ENCODE data around the gene SARS1.

The SARS1 gene

GRCh38 chr1:109193653-109194590 is 19.8 kb upstream of the SARS1 start:
- 63 to 66% methylated on average over 11 to 13 of the region's 14 CpGs for WGBS, 2 experiments (ENCODE audit: insufficient coverage in 2 of 2)
- peaks cover 24% of the 10 kb centered on the region for H3K4me1 ChIP-seq (ENCODE audit: control insufficient read depth, insufficient read depth, low read length, poor library complexity, severe bottlenecking)
- no peak overlapping the region for H3K27ac ChIP-seq (ENCODE audit: low read depth, low read length, severe bottlenecking)
- no peak overlapping the region for H3K4me3 ChIP-seq (ENCODE audit: extremely low read depth, insufficient read depth, low read length, poor library complexity, severe bottlenecking)
- no peaks in the 10 kb centered on the region for H3K9me3 ChIP-seq (ENCODE audit: control insufficient read depth, low read length)
- H3K36me3 ChIP-seq (ENCODE audit: control insufficient read depth, insufficient read depth, low read length) = no peaks in the 10 kb centered on the region

- Histone ChIP-seq H3K4me3 (ENCODE audit: extremely low read depth, insufficient read depth, low read length, poor library complexity, severe bottlenecking) (no peak overlapping the region), H3K27ac (ENCODE audit: low read depth, low read length, severe bottlenecking) (peak overlapping the region; percentile 98), H3K9me3 (ENCODE audit: control insufficient read depth, low read length) (no peaks in the 10 kb centered on the region), H3K4me1 (ENCODE audit: control insufficient read depth, insufficient read depth, low read length, poor library complexity, severe bottlenecking) (peaks cover 28% of the 10 kb centered on the region), H3K36me3 (ENCODE audit: control insufficient read depth, insufficient read depth, low read length) (no peaks in the 10 kb centered on the region)
- WGBS, 2 experiments (ENCODE audit: insufficient coverage in 2 of 2) = 36 to 42% methylated on average over 4 to 7 of the region's 10 CpGs
Observed at GRCh38 chr1:109197158-109198042, 16.3 kb upstream of the SARS1 start.

GRCh38 chr1:109198043-109198695 is 15.5 kb upstream of the SARS1 start:
- no peaks in the 10 kb centered on the region for H3K36me3 ChIP-seq (ENCODE audit: control insufficient read depth, insufficient read depth, low read length)
- H3K4me3 ChIP-seq (ENCODE audit: extremely low read depth, insufficient read depth, low read length, poor library complexity, severe bottlenecking) = no peak overlapping the region
- no peaks in the 10 kb centered on the region for H3K9me3 ChIP-seq (ENCODE audit: control insufficient read depth, low read length)
- H3K27ac ChIP-seq (ENCODE audit: low read depth, low read length, severe bottlenecking) = peak overlapping the region; percentile 98
- peaks cover 28% of the 10 kb centered on the region for H3K4me1 ChIP-seq (ENCODE audit: control insufficient read depth, insufficient read depth, low read length, poor library complexity, severe bottlenecking)
- 82 to 83% methylated on average over 4 to 6 of the region's 6 CpGs for WGBS, 2 experiments (ENCODE audit: insufficient coverage in 2 of 2)

GRCh38 chr1:109198745-109199144 is 15.0 kb upstream of the SARS1 start:
- WGBS, 2 experiments (ENCODE audit: insufficient coverage in 2 of 2) = 100% methylated on average over 2 of the region's 4 CpGs
- peak overlapping the region; percentile 98 for H3K27ac ChIP-seq (ENCODE audit: low read depth, low read length, severe bottlenecking)
- H3K9me3 ChIP-seq (ENCODE audit: control insufficient read depth, low read length) = no peaks in the 10 kb centered on the region
- H3K4me1 ChIP-seq (ENCODE audit: control insufficient read depth, insufficient read depth, low read length, poor library complexity, severe bottlenecking) = peaks cover 28% of the 10 kb centered on the region
- H3K36me3 ChIP-seq (ENCODE audit: control insufficient read depth, insufficient read depth, low read length) = no peaks in the 10 kb centered on the region
- no peak overlapping the region for H3K4me3 ChIP-seq (ENCODE audit: extremely low read depth, insufficient read depth, low read length, poor library complexity, severe bottlenecking)

- Histone ChIP-seq H3K9me3 (ENCODE audit: control insufficient read depth, low read length) (no peaks in the 10 kb centered on the region), H3K27ac (ENCODE audit: low read depth, low read length, severe bottlenecking) (no peak overlapping the region), H3K36me3 (ENCODE audit: control insufficient read depth, insufficient read depth, low read length) (no peaks in the 10 kb centered on the region), H3K4me3 (ENCODE audit: extremely low read depth, insufficient read depth, low read length, poor library complexity, severe bottlenecking) (no peak overlapping the region), H3K4me1 (ENCODE audit: control insufficient read depth, insufficient read depth, low read length, poor library complexity, severe bottlenecking) (peaks cover 28% of the 10 kb centered on the region)
- 81 to 98% methylated on average over 6 to 9 of the region's 10 CpGs for WGBS, 2 experiments (ENCODE audit: insufficient coverage in 2 of 2)
Observed at GRCh38 chr1:109199710-109200109, 14.0 kb upstream of the SARS1 start.

GRCh38 chr1:109201123-109201703 is 12.5 kb upstream of the SARS1 start:
- Histone ChIP-seq H3K9me3 (ENCODE audit: control insufficient read depth, low read length) (no peaks in the 10 kb centered on the region), H3K27ac (ENCODE audit: low read depth, low read length, severe bottlenecking) (no peak overlapping the region), H3K4me1 (ENCODE audit: control insufficient read depth, insufficient read depth, low read length, poor library complexity, severe bottlenecking) (peaks cover 27% of the 10 kb centered on the region), H3K36me3 (ENCODE audit: control insufficient read depth, insufficient read depth, low read length) (no peaks in the 10 kb centered on the region), H3K4me3 (ENCODE audit: extremely low read depth, insufficient read depth, low read length, poor library complexity, severe bottlenecking) (no peak overlapping the region)
- WGBS, 2 experiments (ENCODE audit: insufficient coverage in 2 of 2) = 46 to 62% methylated on average over 2 of the region's 2 CpGs

GRCh38 chr1:109204484-109204883 is 9.2 kb upstream of the SARS1 start:
- 86 to 90% methylated on average over 5 of the region's 5 CpGs for WGBS, 2 experiments (ENCODE audit: insufficient coverage in 2 of 2)
- Histone ChIP-seq H3K4me3 (ENCODE audit: extremely low read depth, insufficient read depth, low read length, poor library complexity, severe bottlenecking) (no peak overlapping the region), H3K9me3 (ENCODE audit: control insufficient read depth, low read length) (no peaks in the 10 kb centered on the region), H3K4me1 (ENCODE audit: control insufficient read depth, insufficient read depth, low read length, poor library complexity, severe bottlenecking) (peaks cover 3% of the 10 kb centered on the region), H3K27ac (ENCODE audit: low read depth, low read length, severe bottlenecking) (no peak overlapping the region), H3K36me3 (ENCODE audit: control insufficient read depth, insufficient read depth, low read length) (no peaks in the 10 kb centered on the region)

- no peak overlapping the region for H3K4me3 ChIP-seq (ENCODE audit: extremely low read depth, insufficient read depth, low read length, poor library complexity, severe bottlenecking)
- peaks cover 3% of the 10 kb centered on the region for H3K4me1 ChIP-seq (ENCODE audit: control insufficient read depth, insufficient read depth, low read length, poor library complexity, severe bottlenecking)
- no peaks in the 10 kb centered on the region for H3K36me3 ChIP-seq (ENCODE audit: control insufficient read depth, insufficient read depth, low read length)
- H3K9me3 ChIP-seq (ENCODE audit: control insufficient read depth, low read length) = no peaks in the 10 kb centered on the region
- H3K27ac ChIP-seq (ENCODE audit: low read depth, low read length, severe bottlenecking) = no peak overlapping the region
- no CpG with 5 or more reads among the region's 2 CpGs for WGBS, 2 experiments (ENCODE audit: insufficient coverage in 2 of 2)
Observed at GRCh38 chr1:109206339-109206738, 7.4 kb upstream of the SARS1 start.

- H3K9me3 ChIP-seq (ENCODE audit: control insufficient read depth, low read length) = no peaks in the 10 kb centered on the region
- peaks cover 3% of the 10 kb centered on the region for H3K4me1 ChIP-seq (ENCODE audit: control insufficient read depth, insufficient read depth, low read length, poor library complexity, severe bottlenecking)
- no peaks in the 10 kb centered on the region for H3K36me3 ChIP-seq (ENCODE audit: control insufficient read depth, insufficient read depth, low read length)
- WGBS, 2 experiments (ENCODE audit: insufficient coverage in 2 of 2) = 90% methylated on average over 7 of the region's 7 CpGs
- no peak overlapping the region for H3K4me3 ChIP-seq (ENCODE audit: extremely low read depth, insufficient read depth, low read length, poor library complexity, severe bottlenecking)
- no peak overlapping the region for H3K27ac ChIP-seq (ENCODE audit: low read depth, low read length, severe bottlenecking)
Observed at GRCh38 chr1:109207467-109208103, 6.1 kb upstream of the SARS1 start.

GRCh38 chr1:109208394-109208793 is 5.3 kb upstream of the SARS1 start:
- WGBS, 2 experiments (ENCODE audit: insufficient coverage in 2 of 2) = 87 to 90% methylated on average over 4 to 6 of the region's 7 CpGs

More at GRCh38 chr1:109208394-109208793, 5.3 kb upstream of the SARS1 start:
- Histone ChIP-seq H3K4me1 (ENCODE audit: control insufficient read depth, insufficient read depth, low read length, poor library complexity, severe bottlenecking) (peaks cover 3% of the 10 kb centered on the region), H3K36me3 (ENCODE audit: control insufficient read depth, insufficient read depth, low read length) (no peaks in the 10 kb centered on the region), H3K9me3 (ENCODE audit: control insufficient read depth, low read length) (no peaks in the 10 kb centered on the region), H3K27ac (ENCODE audit: low read depth, low read length, severe bottlenecking) (no peak overlapping the region), H3K4me3 (ENCODE audit: extremely low read depth, insufficient read depth, low read length, poor library complexity, severe bottlenecking) (no peak overlapping the region)

All from mesodermal cell (in vitro differentiated cells).